ENCODE data around the gene PEX26. TPM values are rescaled to one million over a fixed set of nuclear protein-coding genes. Genes with fewer than 3 reads are reported as not detected.

Gene PEX26
- total RNA-seq, 2 donors from 2014 or later, result 43.1 to 45.7 TPM

- Histone ChIP-seq H3K27ac (ENCODE audit: low read depth, low read length) (no peak overlapping the region), H3K9ac (ENCODE audit: extremely low read depth, low read length, poor library complexity, severe bottlenecking) (no peak overlapping the region), H3K9me3 (ENCODE audit: control insufficient read depth, low read length) (no peaks in the 10 kb centered on the region), H3K27me3 (ENCODE audit: control insufficient read depth, insufficient read depth, low read length, poor library complexity, severe bottlenecking) (no peaks in the 10 kb centered on the region), H3K4me1 (ENCODE audit: control insufficient read depth, insufficient read depth, low read length) (no peaks in the 10 kb centered on the region), H3K36me3 (ENCODE audit: control insufficient read depth, insufficient read depth, low read length) (no peaks in the 10 kb centered on the region), H3K4me3 (ENCODE audit: low read length) (no peak overlapping the region)
- Mint-ChIP-seq H3K4me1 (no peaks in the 10 kb centered on the region), H3K4me3 (no peak overlapping the region), H3K9me3 (no peaks in the 10 kb centered on the region), H3K36me3 (ENCODE audit: low read depth) (no peaks in the 10 kb centered on the region), H3K27me3 (ENCODE audit: insufficient read depth) (no peaks in the 10 kb centered on the region), H3K27ac (no peak overlapping the region)
- TF ChIP-seq, protein P1, sequence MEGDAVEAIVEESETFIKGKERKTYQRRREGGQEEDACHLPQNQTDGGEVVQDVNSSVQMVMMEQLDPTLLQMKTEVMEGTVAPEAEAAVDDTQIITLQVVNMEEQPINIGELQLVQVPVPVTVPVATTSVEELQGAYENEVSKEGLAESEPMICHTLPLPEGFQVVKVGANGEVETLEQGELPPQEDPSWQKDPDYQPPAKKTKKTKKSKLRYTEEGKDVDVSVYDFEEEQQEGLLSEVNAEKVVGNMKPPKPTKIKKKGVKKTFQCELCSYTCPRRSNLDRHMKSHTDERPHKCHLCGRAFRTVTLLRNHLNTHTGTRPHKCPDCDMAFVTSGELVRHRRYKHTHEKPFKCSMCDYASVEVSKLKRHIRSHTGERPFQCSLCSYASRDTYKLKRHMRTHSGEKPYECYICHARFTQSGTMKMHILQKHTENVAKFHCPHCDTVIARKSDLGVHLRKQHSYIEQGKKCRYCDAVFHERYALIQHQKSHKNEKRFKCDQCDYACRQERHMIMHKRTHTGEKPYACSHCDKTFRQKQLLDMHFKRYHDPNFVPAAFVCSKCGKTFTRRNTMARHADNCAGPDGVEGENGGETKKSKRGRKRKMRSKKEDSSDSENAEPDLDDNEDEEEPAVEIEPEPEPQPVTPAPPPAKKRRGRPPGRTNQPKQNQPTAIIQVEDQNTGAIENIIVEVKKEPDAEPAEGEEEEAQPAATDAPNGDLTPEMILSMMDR (conservative IDR thresholded peaks at IDR 0.05), result no peak
- WGBS, 2 experiments (ENCODE audit: insufficient coverage in 1 of 2, insufficient read length in 1 of 2), result 94% methylated on average over 8 of the region's 8 CpGs
- DNase-seq, result no peak
These were observed 52.2 kb downstream of the PEX26 start for GRCh38 chr22:18130018-18130417.

DNA sequence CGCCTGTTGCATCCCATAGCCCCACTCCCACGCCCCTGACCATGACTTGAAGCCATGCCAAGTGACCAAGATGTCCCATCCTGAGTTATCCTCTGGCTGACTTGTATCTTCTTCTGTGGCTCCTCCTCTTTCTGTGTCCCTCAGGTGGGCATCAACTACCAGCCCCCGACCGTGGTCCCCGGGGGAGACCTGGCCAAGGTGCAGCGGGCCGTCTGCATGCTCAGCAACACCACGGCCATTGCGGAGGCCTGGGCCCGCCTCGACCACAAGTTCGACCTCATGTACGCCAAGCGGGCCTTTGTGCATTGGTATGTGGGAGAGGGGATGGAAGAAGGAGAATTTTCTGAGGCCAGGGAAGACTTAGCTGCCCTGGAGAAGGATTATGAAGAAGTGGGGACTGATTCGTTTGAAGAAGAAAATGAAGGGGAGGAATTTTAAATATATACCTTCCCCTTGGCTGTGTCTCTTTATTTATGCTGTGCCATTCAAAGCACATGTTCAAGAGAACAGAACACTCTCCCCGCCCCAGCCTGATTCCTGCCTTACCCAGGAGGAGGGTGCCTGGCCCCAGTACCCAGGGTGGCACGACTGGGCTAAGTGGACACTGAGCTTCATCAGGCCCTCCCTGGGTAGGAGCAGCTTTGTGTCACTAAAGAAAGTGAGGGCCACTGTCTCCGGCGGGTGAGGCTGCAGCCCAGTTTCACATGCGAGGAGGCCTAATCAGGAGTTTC, 53.1 kb downstream of the PEX26 start:
- DNase-seq, result no peak

GRCh38 chr22:18133452-18133851, 55.7 kb downstream of the PEX26 start:
- Mint-ChIP-seq H3K4me3 (no peak overlapping the region), H3K4me1 (no peaks in the 10 kb centered on the region), H3K27ac (no peak overlapping the region), H3K9me3 (no peaks in the 10 kb centered on the region), H3K36me3 (ENCODE audit: low read depth) (no peaks in the 10 kb centered on the region), H3K27me3 (ENCODE audit: insufficient read depth) (no peaks in the 10 kb centered on the region)
- Histone ChIP-seq H3K27me3 (ENCODE audit: control insufficient read depth, insufficient read depth, low read length, poor library complexity, severe bottlenecking) (no peaks in the 10 kb centered on the region), H3K9ac (ENCODE audit: extremely low read depth, low read length, poor library complexity, severe bottlenecking) (no peak overlapping the region), H3K9me3 (ENCODE audit: control insufficient read depth, low read length) (no peaks in the 10 kb centered on the region), H3K27ac (ENCODE audit: low read depth, low read length) (no peak overlapping the region), H3K36me3 (ENCODE audit: control insufficient read depth, insufficient read depth, low read length) (no peaks in the 10 kb centered on the region), H3K4me1 (ENCODE audit: control insufficient read depth, insufficient read depth, low read length) (no peaks in the 10 kb centered on the region), H3K4me3 (ENCODE audit: low read length) (no peak overlapping the region)
- TF ChIP-seq, protein P1 (conservative IDR thresholded peaks at IDR 0.05), result no peak
- WGBS, 2 experiments (ENCODE audit: insufficient coverage in 1 of 2, insufficient read length in 1 of 2), result 94% methylated on average over 2 of the region's 2 CpGs
- DNase-seq, result no peak

More for the DNA sequence above, 53.1 kb downstream of the PEX26 start:
- Mint-ChIP-seq H3K4me1 (no peaks in the 10 kb centered on the region), H3K36me3 (ENCODE audit: low read depth) (no peaks in the 10 kb centered on the region), H3K9me3 (no peaks in the 10 kb centered on the region), H3K27ac (no peak overlapping the region), H3K4me3 (no peak overlapping the region), H3K27me3 (ENCODE audit: insufficient read depth) (no peaks in the 10 kb centered on the region)
- Histone ChIP-seq H3K27ac (ENCODE audit: low read depth, low read length) (no peak overlapping the region), H3K36me3 (ENCODE audit: control insufficient read depth, insufficient read depth, low read length) (no peaks in the 10 kb centered on the region), H3K9me3 (ENCODE audit: control insufficient read depth, low read length) (no peaks in the 10 kb centered on the region), H3K9ac (ENCODE audit: extremely low read depth, low read length, poor library complexity, severe bottlenecking) (no peak overlapping the region), H3K4me3 (ENCODE audit: low read length) (no peak overlapping the region), H3K27me3 (ENCODE audit: control insufficient read depth, insufficient read depth, low read length, poor library complexity, severe bottlenecking) (no peaks in the 10 kb centered on the region), H3K4me1 (ENCODE audit: control insufficient read depth, insufficient read depth, low read length) (no peaks in the 10 kb centered on the region)
- TF ChIP-seq, protein P1 (conservative IDR thresholded peaks at IDR 0.05), result no peak
- 92 to 98% methylated on average over 7 to 19 of the region's 20 CpGs for WGBS, 2 experiments (ENCODE audit: insufficient coverage in 1 of 2, insufficient read length in 1 of 2)

Measured in endodermal cell (in vitro differentiated cells).